Neural cell (in vitro differentiated cells): ENCODE measurements around the gene INSIG1. TPM values are rescaled to one million over a fixed set of nuclear protein-coding genes. Genes with fewer than 3 reads are reported as not detected.

Experiments used
- H2AFZ ChIP-seq: fragments of 200-600, 300-800 bp; sonication (generic), shearing (Covaris generic); 2 replicates; pipeline ENCODE4 v1.6.0; 2014; ENCODE audit warnings: low read depth, mild to moderate bottlenecking, antibody characterized with exemption, low read length, moderate library complexity
- H3F3A ChIP-seq: fragments of 200-600 bp; shearing (Covaris generic); 2 replicates; pipeline ENCODE4 v1.6.1; 2016; ENCODE audit warnings: mild to moderate bottlenecking, moderate library complexity, mixed read lengths, antibody characterized with exemption, low read length; ENCODE audit not compliant: insufficient read depth, poor library complexity, severe bottlenecking
- H3K27ac ChIP-seq: fragments of 200-600, 300-800 bp; sonication (generic), shearing (Covaris generic); 2 replicates; pipeline ENCODE4 v1.5.1; 2014; ENCODE audit warnings: mild to moderate bottlenecking, low read length, moderate library complexity
- H3K27me3 ChIP-seq: fragments of 300-800, 200-600 bp; sonication (generic), shearing (Covaris generic); 2 replicates; pipeline ENCODE4 v1.6.0; 2014; ENCODE audit warnings: mild to moderate bottlenecking, low read depth, low read length, moderate library complexity; ENCODE audit not compliant: insufficient read depth
- H3K36me3 ChIP-seq: fragments of 300-800, 200-600 bp; sonication (generic), shearing (Covaris generic); 2 replicates; pipeline ENCODE4 v1.5.1; 2014; ENCODE audit warnings: mild to moderate bottlenecking, antibody characterized with exemption, low read length, moderate library complexity; ENCODE audit not compliant: insufficient read depth
- H3K4me2 ChIP-seq: fragments of 300-800, 200-600 bp; sonication (generic), shearing (Covaris generic); 2 replicates; pipeline ENCODE4 v1.6.0; 2014; ENCODE audit warnings: mild to moderate bottlenecking, low read length
- H3K4me3 ChIP-seq: fragments of 300-800, 200-600 bp; sonication (generic), shearing (Covaris generic); 2 replicates; pipeline ENCODE4 v1.5.1; 2014; ENCODE audit warnings: mild to moderate bottlenecking, low read length, moderate library complexity
- H3K79me2 ChIP-seq: fragments of 200-600 bp; shearing (Covaris generic); replicated peaks from 2 replicates; pipeline ENCODE4 v1.6.0; 2014; ENCODE audit warnings: mild to moderate bottlenecking, low read length, moderate library complexity; ENCODE audit not compliant: insufficient read depth
- H3K9ac ChIP-seq: fragments of 300-800, 200-600 bp; sonication (generic), shearing (Covaris generic); 2 replicates; pipeline ENCODE4 v1.6.1; 2016; ENCODE audit warnings: mild to moderate bottlenecking, low read length, mixed read lengths
- H3K9me2 ChIP-seq: fragments of 200-600 bp; shearing (Covaris generic); 2 replicates; pipeline ENCODE4 v1.6.1; 2016; ENCODE audit warnings: mild to moderate bottlenecking, low read length, mixed read lengths; ENCODE audit not compliant: insufficient read depth
- H3K9me3 ChIP-seq: fragments of 200-600, 300-800 bp; sonication (generic), shearing (Covaris generic); 2 replicates; pipeline ENCODE4 v1.6.1; 2016; ENCODE audit warnings: mild to moderate bottlenecking, mixed run types, low read length, moderate library complexity, mixed read lengths
- H4K20me1 ChIP-seq: fragments of 200-600 bp; shearing (Covaris generic); 2 replicates; pipeline ENCODE4 v1.6.1; 2016; ENCODE audit warnings: mild to moderate bottlenecking, mixed run types; ENCODE audit not compliant: insufficient read depth
- EP300 ChIP-seq: fragments of 450-650 bp; conservative IDR thresholded peaks from 2 replicates; pipeline ENCODE4 v1.6.1; 2014; ENCODE audit warnings: antibody characterized with exemption, mild to moderate bottlenecking, moderate library complexity; ENCODE audit not compliant: poor library complexity, severe bottlenecking
- EZH2 ChIP-seq: fragments of 200-600, 300-800 bp; shearing (Covaris generic), sonication (generic); IDR thresholded peaks from 2 replicates; pipeline ENCODE4 v1.6.1; 2014; ENCODE audit warnings: antibody characterized with exemption, low read length, borderline replicate concordance, mild to moderate bottlenecking; ENCODE audit not compliant: insufficient read depth, poor library complexity, severe bottlenecking
- MXI1 ChIP-seq: fragments of 450-650 bp; conservative IDR thresholded peaks from 2 replicates; pipeline ENCODE4 v1.6.1; 2014; ENCODE audit warnings: antibody characterized with exemption, mild to moderate bottlenecking; ENCODE audit not compliant: poor library complexity, severe bottlenecking
- TAF1 ChIP-seq: IDR thresholded peaks from 2 replicates; pipeline ENCODE4 v1.6.1; 2012; ENCODE audit warnings: low read depth
- polyA plus RNA-seq: library from polyadenylated mRNA; depleted of rRNA; stranded (reverse); fragments of >200 nt; gene quantifications from 2 replicates; pipeline ENCODE4 v1.2.3, GENCODE V29; 2014
- TF ChIP-seq, protein P1 (sequence below): IDR thresholded peaks from 2 replicates; pipeline ENCODE4 v1.6.1; 2012; ENCODE audit warnings: borderline replicate concordance
- TF ChIP-seq, protein P2 (sequence below): fragments of 450-650 bp; IDR thresholded peaks from 2 replicates; pipeline ENCODE4 v1.5.1; 2014; ENCODE audit warnings: antibody characterized with exemption, mild to moderate bottlenecking, moderate library complexity; ENCODE audit not compliant: poor library complexity, severe bottlenecking

Gene INSIG1
- polyA plus RNA-seq, 1 donor from 2014 or later, result 71.0 TPM

DNA sequence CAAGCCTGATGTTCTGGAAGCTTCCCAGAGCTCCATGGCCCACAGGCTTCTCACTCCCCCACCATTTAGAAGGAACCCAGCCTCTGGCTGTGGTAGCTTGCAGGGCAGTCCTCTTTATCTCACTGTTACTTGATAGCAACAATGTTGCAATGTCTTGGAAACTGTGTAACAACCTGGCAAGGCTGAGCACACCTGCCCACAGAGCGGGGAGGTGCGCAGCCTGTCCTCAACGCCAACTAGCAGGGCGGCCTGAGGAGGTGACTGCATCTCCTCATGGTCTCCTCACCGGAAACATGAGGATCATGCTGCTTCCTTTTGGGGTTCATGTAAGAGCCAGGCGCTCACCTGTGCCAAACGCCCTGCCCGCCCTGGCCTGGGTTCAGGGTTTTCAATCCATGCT lies 43.7 kb upstream of the INSIG1 start:
- H3K9me3 ChIP-seq, result no peaks in the 10 kb centered on the region
- no peaks in the 10 kb centered on the region for H3K9me2 ChIP-seq
- H3K27ac ChIP-seq, result no peak overlapping the region
- H3K27me3 ChIP-seq, result no peaks in the 10 kb centered on the region
- no peak overlapping the region for H3K4me2 ChIP-seq
- TF ChIP-seq, protein P1, sequence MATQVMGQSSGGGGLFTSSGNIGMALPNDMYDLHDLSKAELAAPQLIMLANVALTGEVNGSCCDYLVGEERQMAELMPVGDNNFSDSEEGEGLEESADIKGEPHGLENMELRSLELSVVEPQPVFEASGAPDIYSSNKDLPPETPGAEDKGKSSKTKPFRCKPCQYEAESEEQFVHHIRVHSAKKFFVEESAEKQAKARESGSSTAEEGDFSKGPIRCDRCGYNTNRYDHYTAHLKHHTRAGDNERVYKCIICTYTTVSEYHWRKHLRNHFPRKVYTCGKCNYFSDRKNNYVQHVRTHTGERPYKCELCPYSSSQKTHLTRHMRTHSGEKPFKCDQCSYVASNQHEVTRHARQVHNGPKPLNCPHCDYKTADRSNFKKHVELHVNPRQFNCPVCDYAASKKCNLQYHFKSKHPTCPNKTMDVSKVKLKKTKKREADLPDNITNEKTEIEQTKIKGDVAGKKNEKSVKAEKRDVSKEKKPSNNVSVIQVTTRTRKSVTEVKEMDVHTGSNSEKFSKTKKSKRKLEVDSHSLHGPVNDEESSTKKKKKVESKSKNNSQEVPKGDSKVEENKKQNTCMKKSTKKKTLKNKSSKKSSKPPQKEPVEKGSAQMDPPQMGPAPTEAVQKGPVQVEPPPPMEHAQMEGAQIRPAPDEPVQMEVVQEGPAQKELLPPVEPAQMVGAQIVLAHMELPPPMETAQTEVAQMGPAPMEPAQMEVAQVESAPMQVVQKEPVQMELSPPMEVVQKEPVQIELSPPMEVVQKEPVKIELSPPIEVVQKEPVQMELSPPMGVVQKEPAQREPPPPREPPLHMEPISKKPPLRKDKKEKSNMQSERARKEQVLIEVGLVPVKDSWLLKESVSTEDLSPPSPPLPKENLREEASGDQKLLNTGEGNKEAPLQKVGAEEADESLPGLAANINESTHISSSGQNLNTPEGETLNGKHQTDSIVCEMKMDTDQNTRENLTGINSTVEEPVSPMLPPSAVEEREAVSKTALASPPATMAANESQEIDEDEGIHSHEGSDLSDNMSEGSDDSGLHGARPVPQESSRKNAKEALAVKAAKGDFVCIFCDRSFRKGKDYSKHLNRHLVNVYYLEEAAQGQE, result no peak
- no peak for TF ChIP-seq MXI1
- TF ChIP-seq TAF1, result no peak
- no peaks in the 10 kb centered on the region for H3K79me2 ChIP-seq
- no peak overlapping the region for H3K4me3 ChIP-seq
- H3K9ac ChIP-seq, result no peak overlapping the region
- H3K36me3 ChIP-seq, result no peaks in the 10 kb centered on the region
- no peak overlapping the region for H2AFZ ChIP-seq
- no peaks in the 10 kb centered on the region for H4K20me1 ChIP-seq
- no peaks in the 10 kb centered on the region for H3F3A ChIP-seq

DNA sequence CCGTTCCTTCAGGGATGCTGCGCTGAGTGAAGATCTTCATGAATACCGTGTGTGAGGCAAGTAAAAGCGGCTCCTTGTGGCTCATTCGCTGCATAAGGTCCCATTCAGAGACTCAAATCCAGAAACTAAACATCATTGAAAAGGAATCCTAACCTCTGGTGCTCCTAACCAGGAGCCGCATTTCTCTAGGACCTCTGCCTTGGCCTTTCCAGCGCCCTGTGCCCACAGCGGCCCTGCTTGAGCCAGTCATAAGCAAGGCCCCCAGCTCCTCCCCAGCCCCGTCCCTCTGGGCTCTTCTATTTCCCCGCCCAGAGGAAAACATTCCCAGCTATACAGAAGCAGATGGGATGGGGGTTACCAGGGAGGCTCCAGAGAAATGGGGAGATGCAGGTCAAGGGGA lies 42.6 kb upstream of the INSIG1 start:
- no peak for TF ChIP-seq EZH2
- Histone ChIP-seq H3K9me2 (no peaks in the 10 kb centered on the region), H3K27me3 (no peaks in the 10 kb centered on the region), H3K9me3 (no peaks in the 10 kb centered on the region), H3K4me2 (no peak overlapping the region), H3K9ac (no peak overlapping the region), H3K27ac (no peak overlapping the region), H3F3A (no peaks in the 10 kb centered on the region), H4K20me1 (no peaks in the 10 kb centered on the region), H3K79me2 (no peaks in the 10 kb centered on the region), H2AFZ (no peak overlapping the region), H3K36me3 (no peaks in the 10 kb centered on the region), H3K4me3 (no peak overlapping the region)

DNA sequence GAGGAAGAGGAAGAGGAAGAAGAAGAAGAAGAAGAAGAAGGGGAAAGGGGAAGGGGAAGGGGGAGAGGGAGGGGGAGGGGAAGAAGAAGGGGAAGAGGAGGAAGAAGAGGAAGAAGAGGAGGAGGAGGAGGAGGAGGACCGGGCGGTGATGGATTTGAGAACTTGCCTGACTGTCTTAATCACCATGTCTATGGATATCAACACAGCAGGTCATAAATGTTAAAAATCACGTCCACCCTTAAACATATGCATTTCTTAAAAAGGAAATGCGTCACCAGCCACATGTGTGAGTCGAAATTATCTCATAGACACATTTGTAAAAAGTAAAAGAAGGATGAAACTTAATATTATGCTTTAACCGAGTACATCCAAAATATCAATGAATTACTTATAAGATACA lies 42.1 kb upstream of the INSIG1 start:
- no peak for TF ChIP-seq MXI1
- TF ChIP-seq, protein P2, sequence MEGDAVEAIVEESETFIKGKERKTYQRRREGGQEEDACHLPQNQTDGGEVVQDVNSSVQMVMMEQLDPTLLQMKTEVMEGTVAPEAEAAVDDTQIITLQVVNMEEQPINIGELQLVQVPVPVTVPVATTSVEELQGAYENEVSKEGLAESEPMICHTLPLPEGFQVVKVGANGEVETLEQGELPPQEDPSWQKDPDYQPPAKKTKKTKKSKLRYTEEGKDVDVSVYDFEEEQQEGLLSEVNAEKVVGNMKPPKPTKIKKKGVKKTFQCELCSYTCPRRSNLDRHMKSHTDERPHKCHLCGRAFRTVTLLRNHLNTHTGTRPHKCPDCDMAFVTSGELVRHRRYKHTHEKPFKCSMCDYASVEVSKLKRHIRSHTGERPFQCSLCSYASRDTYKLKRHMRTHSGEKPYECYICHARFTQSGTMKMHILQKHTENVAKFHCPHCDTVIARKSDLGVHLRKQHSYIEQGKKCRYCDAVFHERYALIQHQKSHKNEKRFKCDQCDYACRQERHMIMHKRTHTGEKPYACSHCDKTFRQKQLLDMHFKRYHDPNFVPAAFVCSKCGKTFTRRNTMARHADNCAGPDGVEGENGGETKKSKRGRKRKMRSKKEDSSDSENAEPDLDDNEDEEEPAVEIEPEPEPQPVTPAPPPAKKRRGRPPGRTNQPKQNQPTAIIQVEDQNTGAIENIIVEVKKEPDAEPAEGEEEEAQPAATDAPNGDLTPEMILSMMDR, result no peak
- no peak for TF ChIP-seq EZH2
- no peak for TF ChIP-seq EP300
- no peaks in the 10 kb centered on the region for H3K9me3 ChIP-seq
- H3F3A ChIP-seq, result no peaks in the 10 kb centered on the region

More for the DNA sequence above, 42.1 kb upstream of the INSIG1 start:
- Histone ChIP-seq H2AFZ (no peak overlapping the region), H4K20me1 (no peaks in the 10 kb centered on the region), H3K79me2 (no peaks in the 10 kb centered on the region), H3K4me2 (no peak overlapping the region), H3K27me3 (no peaks in the 10 kb centered on the region), H3K36me3 (no peaks in the 10 kb centered on the region), H3K4me3 (no peak overlapping the region), H3K9ac (no peak overlapping the region), H3K27ac (no peak overlapping the region), H3K9me2 (no peaks in the 10 kb centered on the region)
